GM19468 (cell line): ENCODE results near the gene UBE3B.
"Not testable (repeated sequence)": the region's sequence is repeated elsewhere in the genome, so short reads cannot be mapped to it uniquely, and the experiment has no call there.

Experiments
- ATAC-seq: cut with Tn5 transposase; IDR thresholded peaks from one replicate; pipeline ENCODE4 v1.9.1; 2021; ENCODE audit warnings: mild to moderate bottlenecking, moderate library complexity, moderate number of reproducible peaks; ENCODE audit not compliant: unreplicated experiment; ENCODE audit errors: extremely low read depth

Gene UBE3B

DNA sequence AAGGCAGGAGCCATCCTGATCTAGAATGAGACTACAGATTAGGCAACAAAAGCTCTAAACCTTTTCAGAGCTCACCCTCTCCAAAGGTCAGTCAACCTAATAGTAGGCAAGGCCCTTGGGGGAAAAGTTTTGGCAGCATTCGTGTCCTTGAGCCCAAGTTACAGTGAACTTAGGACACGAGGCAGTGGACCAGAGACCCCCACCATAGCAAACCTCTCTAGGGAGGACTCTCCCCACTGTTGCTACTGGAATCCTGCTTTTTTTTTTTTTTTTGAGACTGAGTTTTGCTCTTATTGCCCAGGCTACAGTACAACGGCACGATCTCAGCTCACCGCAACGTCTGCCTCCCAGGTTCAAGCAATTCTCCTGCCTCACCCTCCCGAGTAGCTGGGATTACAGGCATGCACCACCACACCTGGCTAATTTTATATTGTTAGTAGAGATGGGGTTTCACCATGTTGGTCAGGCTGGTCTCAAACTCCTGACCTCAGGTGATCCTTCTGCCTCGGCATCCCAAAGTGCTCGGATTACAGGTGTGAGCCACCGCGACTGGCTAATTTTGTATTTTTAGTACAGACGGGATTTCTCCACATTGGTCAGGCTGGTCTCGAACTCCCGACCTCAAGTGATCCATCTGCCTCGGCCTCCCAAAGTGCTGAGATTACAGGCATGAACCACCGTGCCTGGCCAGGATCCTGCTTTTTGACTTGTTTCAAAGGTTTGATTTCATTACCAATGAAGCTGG, 3.7 kb upstream of the UBE3B start:
- not testable (repeated sequence) for ATAC-seq

DNA sequence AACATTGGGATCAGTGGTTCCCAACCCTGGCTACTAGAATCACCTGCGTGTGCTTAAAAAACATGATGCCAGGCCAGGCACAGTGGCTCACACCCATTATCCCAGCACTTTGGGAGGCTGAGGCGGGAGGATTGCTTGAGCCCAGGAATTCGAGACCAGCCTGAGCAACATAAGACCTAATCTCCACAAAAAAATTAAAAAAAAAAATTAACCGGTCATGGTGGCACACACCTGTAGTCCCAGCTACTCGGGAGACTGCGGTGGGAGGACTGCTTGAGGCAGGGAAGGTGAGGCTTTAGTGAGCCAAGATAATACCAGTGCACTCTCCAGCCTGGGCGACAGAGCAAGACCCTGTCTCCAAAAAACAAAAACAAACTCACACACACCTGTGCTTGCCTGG, 2.3 kb upstream of the UBE3B start:
- no peak for ATAC-seq

DNA sequence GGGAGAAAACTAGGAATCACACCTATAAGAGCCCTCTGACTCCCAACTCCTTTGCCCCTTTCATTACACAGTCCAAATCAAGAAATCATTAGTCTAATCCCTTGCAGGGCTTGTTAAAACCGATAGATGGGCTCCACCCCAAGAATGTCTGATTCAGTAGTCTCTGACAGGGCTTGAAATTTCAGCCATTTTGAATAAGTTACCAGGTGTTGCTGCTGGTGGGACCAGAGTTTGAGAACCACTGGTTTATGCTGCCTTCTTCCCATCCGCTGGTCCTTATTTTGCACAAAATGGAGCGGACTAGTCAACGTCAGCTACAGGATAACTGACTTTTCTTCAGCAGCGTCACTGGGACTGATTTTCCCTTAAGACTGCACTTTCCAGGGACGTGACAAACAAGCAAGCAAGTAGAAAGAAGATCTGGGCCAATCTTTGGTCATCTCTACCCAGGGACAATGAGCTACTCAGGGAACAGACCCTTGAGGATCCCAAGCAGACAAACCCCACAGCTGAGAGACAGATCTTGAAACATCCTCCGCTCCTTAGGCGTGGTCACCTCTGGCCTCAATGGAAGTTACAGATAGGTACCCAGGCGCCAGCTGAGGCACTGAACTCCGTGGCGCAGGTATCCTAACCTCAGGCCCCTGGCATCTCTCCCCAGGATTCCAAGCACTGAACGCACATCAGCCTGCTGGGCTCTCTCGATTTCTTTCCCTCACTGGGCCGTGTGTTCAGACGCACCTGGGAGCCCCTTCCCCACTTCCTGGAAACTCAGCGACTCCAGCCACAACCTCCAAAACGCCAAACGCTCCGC, 1.2 kb upstream of the UBE3B start:
- no peak for ATAC-seq

DNA sequence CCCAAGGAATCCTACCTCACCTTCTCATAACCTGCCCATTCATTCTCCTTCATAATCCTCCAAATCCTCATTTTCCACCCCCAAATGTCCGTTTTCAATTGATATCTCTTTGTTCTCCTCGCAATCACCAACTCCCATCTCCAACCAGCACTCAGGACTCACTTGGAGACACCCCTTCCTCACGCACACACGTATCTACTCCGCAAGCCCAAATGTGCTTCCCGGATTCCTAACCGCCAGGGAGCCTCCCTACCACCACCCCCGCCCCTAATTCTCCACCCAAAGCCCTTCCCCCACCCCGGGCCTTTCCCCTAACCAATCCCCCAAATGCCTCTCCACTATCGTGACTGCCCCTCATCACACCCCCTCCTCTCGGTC, 638 bp upstream of the UBE3B start:
- ATAC-seq: no peak

DNA sequence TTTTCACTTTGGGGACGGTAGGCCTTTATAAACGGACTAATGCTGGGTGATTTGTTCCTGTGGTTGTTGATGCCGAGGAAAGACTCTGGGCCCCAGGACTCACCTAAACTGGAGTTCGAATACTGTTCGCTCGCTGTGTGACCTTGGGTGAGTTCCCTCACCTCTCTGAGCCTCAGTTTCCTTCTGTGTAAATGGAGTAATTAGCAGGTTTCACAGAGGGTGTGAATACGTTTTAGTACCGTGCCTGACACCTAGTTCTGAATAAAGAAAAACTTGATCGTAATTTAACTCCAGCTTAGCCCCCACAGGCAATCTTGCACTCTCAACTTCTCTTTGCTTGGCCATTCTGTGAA, 505 bp downstream of the UBE3B start:
- ATAC-seq: no peak

DNA sequence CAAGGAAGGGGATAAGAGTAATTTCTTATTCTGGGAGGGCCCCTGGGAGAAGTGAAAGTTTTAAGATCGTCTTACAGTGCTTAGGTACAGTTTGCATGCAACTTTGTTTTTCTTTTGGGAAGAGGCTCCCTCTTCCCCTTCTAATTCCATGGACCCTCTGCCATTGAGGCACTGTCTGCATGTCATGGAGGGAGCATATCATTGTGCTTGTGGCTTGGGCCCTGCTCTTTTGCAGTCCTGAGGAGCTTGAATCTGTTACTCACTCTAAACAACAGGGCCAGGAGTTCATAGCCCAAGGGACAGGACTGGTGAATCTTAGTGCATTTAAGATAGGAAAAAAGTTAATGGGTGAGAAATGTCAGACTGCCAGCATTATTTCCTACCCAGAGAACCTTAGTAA, 2.3 kb downstream of the UBE3B start:
- no peak for ATAC-seq

DNA sequence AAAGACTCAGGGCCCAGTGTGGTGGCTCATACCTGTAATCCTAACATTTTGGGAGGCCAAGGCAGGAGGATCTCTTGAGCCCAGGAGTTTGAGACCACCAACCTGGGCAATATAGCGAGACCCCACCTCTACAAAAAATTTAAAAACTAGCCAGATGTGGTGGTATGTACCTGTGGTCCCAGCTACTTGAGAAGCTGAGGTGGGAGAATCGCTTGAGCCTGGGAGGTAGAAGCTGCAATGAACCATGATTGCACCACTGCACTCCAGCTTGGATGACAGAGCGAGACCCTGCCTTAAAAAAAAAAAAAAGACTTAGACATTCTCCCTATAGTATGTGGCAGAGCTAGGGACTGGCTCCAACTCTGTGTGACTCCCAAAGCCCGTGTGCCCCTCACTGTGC, 2.9 kb downstream of the UBE3B start:
- ATAC-seq: no peak

DNA sequence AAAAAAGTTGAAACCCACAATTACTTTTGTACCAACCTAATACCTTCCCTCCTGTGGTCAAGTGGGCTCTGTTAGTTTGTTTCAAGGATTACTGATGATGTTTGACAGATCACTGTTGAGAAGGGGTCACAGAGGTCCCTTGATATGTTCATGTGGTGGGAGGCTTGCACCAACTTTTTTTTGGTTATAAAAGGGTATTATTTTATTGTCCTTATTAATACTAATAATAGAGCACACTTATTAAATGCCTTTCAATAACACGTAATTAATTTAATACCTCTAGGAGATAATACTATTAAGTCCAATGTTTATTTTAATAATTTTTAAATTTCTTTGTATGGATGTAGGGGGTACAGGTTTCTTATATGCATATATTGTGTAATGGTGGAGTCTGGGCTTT, 4.4 kb downstream of the UBE3B start:
- ATAC-seq: no peak

DNA sequence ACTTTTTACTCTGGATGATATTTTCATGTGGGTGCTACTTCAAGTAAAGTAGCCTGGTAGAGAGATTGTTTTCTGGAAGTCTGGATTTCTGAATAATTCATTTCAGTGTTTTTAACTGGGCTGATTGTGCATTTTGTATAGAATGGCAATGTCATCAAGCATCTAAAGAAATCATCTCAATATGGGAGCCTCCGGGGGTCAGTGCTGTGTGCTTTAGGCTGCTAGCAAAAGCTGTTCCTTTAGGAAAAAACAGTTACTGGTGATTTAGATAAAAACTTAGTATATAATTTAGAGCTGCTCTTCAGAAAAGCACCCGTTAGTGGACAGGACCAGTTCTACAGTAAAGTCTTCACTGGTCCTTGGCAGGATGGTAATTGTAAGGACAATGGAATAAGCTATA, 5.1 kb downstream of the UBE3B start:
- ATAC-seq: no peak

DNA sequence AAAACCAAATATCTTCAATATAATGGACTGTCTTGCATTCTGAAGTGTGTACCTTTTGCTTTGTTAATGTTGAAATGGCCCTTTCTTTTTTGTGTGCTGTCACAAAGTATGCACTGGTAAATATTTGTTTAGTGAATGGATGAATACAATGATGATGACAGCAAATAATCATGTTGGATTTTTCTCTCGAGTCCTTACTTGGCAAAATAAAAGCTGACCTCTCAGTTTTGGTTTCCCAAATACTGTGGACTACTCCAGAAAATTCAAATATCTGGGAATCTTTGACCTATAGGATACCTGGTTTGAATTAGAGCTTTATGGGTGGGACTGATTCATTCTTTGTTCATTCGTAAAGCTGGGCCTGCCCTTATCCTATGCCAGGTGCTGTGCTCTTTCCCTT, 5.5 kb downstream of the UBE3B start:
- no peak for ATAC-seq

DNA sequence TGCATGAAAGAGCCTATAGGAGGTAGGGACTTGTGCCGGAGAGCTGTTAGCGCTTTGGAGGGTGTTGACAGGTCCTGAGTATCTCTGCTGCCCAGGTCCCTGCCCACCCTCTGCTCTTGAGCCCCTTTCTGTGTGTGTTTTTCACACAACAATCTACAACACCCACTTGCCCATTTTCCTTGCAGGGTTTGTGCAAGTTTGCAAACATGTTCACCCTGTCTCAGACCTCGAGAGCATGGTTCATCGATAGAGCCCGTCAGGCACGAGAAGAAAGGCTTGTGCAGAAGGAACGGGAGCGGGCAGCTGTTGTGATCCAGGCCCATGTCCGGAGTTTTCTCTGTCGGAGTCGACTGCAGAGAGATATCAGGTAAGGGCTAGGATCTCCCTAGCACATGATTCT, 5.9 kb downstream of the UBE3B start:
- ATAC-seq: no peak

DNA sequence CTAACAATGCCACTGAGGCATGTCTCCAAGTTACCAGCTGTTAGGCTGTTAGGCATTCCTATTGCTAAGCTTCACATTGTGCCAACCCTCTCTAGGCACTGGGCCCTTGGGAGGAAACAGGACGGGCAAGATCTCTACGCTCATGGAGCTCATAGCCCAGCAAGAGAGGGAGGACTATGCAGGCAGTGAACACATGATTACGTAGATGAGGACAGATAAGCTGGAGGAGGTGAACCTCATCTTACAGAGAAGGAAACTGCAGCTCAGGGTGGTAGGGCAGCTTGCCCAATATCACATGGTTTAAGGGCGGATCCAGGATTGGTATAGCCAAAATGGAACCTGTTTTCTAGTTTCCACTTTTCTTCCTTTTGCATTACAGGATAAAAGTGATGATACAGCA, 7.8 kb downstream of the UBE3B start:
- ATAC-seq: no peak

DNA sequence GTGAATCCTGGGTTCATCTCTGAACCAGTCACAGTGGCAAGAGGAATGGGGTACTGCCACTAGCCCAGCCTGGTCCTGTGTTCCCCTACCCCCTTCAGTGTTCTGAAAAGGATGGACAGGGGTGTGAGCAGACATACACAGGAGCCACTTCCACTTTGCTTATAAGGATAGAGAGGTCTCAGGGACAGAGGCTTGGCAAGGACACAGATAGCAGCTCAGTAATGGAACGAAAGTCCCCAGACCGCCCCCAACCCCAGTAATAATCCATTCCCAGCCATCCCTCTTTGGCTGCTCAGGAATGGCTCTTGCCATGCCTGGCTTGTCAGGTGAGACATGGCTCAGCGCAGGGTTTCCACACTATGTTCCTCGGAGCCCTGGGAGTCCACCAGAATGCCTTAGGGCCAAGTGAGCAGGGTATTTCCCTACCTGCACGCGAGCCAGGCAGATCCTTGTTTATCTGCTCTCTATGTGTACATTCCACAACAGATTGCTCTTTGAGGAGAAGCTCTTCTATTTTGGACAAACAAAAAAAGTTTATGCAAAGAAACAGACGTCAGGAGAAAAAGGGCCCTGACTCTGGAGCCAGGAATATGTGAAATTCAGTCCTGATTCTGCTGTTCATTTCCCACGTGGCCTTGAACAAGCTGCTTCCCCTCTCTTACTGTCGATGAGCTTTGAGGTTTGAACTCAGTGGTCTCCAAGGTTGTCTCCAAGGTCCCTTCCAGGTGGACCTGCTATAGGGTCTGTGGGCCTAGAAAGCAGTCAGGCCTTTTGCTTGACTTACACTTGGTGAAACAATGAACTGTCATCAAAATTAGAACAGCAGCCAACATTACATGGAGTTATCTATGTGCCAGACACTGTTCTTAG, 10.0 kb downstream of the UBE3B start:
- no peak for ATAC-seq

DNA sequence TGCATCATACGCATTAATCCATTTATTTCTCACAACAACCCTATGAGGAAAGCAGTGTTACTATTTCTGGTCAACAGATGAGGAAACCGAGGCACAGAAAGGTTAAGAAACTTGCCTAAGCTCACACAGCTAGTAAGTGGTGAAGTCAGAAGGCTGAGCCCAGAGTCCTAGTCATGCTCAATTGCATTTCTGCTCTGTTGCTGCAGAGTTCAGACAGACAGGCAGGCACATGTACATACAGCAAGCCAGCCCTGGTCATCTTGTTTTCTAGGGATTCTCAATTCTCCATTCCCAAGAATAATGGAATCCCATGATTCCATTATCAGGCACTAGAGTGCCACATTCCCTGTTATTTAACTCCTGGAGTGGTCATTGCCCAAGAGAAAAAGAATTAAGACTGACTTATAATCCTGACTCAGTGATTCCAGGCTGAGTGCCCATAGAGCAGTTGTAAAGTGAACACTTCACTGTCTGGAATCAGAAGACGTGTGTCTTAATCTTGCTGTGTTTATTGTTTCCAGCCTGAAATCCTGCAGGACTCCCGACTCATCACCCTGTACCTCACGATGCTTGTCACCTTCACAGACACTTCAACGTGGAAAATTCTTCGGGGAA, 10.7 kb downstream of the UBE3B start:
- ATAC-seq: no peak

DNA sequence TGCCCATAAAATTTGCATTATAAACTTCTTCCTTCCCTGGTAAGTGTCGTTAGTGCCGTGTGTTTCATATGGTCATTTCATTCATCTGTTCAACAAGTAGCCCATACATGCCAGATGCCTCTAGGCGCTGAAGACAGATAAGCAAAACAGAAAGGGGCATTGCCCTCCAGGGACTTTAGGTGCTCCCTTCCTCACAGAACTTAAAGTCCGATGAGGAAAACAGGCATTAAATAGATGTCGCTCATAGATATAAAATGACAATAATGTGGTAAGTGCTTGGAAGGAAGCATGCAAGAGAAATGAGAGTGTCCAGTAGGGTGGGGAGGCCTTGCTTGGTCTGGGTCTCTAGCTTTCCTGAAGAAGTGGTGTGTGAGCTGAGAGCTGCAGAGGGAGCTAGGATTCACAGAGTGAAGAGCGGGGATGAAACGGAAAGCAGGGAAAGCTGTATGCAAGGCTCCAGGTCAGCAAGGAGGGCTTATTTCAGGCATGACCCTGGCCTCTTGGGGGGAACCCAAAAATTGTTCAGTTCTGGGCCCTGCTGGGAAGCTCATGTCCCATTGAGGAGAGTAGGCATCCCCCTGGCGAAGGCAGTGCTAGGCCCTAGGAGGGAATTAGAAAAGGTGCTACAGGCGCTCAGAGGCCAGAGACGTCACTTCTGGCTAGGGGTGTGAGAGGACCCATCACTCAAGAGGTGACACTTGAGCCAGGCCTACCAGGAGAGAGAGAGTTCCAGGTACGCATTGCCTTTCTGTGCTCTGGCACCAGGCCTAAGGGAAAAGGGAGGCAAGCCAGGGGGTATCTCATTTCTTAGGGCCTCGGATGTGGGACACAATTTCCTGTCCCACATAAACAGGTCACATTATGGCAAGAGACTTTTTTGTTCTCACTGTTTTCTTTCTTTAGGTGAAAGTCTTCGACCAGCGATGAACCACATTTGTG, 11.9 kb downstream of the UBE3B start:
- ATAC-seq: no peak

DNA sequence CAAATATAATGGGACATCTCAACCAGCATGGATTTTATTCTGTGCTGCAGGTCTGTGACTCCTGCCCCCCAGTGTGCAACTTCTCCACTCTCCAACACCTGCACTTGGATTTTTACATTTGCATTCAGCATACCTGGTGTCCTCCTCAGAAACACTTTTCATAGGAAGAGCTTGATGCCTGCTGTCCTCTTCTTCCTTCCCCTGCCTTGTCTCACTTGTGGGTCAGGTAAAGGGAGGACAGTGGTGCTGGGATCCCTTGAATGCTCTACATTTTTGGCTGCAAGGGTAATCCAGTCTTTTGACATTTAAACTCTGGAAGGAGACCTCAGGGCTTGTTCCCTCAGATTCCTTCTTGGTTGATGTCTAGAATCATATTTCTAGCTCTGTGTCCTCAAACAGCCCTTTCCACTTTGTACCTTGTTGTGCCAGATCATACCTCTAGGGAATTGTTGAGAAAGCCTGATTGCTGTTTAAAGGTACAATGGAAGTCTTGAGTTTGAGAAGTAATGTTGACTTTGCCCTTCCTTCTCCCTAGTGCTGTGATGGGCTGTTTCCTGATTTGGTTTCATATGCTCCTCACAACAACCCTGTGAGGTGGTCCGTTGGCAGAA, 12.6 kb downstream of the UBE3B start:
- no peak for ATAC-seq

DNA sequence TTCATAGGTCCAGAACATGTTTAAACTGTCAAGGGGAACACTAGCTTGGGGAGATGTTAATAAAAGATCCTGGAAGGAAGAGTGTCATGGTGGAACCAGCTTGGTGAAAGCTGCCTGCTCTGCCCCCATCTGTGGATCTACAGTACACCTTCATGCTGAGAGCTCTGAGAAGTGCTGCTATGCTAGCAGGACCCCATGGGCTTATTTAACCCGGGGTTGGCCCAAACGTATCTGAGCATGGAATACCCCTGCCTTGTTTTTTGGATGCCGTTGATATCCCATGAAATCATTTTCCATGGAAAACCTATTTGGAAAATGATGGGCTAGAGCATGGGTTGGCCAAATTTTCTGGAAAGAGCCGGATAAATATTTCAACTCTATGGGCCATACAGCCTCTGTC, 14.2 kb downstream of the UBE3B start:
- ATAC-seq: no peak

DNA sequence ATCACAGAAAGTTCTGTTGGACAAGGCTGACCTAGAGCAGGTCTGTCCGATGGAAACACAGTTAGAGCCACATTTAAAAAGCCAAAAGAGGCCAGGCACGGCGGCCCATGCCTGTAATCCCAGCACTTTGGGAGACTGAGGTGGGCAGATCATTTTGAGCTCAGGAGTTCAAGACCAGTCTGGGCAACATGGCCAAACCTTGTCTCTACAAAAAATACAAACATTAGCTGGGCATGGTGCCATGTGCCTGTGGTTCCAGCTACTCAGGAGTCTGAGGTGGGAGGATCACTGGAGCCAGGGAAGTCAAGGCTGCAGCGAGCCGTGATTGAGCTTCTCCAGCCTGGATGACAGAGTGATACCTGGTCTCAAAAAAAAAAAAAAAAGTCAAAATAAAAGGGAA, 14.9 kb downstream of the UBE3B start:
- ATAC-seq: no peak

DNA sequence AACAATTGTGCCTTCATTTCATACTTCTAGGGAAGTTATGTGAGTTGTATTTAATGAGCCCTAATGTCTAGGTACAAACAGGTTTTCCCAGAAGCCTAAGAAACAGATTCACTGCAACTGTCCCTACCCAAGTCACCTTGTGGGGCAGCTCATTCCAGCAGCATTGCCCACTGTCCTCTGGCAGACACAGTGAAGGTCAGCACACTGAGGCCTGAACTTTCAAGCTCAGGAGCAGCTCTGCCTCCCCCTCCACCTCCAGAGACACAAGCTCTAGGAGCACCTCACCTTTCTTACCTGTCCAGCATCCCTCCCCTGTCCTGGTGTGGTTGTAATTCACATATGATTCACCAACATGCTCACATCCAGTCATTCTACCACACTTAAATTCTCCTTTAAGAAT, 15.7 kb downstream of the UBE3B start:
- ATAC-seq: no peak
